DMS 273 (cell line): ENCODE results near the gene NELFCD.
"Not testable (repeated sequence)": the region's sequence is repeated elsewhere in the genome, so short reads cannot be mapped to it uniquely, and the experiment has no call there.

Experiments
- DNase-seq: peaks from one replicate; lab custom pipeline; 2025; ENCODE audit not compliant: unreplicated experiment; lab: John Stamatoyannopoulos, UW

Gene NELFCD

DNA sequence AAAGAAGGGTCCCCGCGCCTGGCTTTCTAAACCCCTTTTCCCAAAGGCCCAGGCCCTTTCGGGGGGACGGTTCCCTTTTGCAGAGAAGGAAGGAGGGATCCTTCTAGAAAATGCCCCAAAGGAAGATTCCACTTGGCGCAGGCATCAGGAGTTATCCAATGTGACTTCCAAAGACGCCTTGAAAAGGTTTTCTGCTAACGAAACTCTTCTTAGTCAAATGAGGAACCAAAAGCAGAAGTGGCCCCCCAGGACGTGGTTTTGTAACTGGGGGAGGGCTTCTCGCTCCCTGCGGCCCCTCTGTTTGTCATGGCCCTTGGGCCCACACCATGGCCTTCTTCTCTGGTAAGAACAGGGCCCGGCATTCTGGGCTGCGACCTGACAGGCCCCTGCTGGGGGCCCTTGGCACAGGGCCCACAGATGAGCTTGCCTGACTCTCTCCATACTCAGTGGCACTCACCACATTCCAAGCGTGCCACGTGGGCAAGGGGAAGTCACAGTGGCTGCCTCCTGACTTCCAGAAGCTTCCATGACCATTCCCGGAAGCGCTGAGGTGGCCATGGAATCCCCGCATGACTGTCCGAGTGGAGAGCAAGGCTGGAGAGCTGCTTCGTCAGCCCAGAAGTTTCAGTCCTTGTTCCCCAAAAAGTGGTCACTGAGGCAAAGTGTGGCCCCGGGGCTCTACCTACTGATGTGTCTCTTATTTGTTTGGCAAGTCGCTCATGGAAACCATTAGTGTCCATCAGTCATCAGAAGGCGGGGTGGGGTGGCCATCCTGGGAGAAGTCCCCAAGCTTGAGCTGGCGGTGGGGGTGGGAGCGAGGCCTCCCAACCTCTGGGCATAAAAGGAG, 26.8 kb downstream of the NELFCD start:
- DNase-seq = peak; percentile 12

DNA sequence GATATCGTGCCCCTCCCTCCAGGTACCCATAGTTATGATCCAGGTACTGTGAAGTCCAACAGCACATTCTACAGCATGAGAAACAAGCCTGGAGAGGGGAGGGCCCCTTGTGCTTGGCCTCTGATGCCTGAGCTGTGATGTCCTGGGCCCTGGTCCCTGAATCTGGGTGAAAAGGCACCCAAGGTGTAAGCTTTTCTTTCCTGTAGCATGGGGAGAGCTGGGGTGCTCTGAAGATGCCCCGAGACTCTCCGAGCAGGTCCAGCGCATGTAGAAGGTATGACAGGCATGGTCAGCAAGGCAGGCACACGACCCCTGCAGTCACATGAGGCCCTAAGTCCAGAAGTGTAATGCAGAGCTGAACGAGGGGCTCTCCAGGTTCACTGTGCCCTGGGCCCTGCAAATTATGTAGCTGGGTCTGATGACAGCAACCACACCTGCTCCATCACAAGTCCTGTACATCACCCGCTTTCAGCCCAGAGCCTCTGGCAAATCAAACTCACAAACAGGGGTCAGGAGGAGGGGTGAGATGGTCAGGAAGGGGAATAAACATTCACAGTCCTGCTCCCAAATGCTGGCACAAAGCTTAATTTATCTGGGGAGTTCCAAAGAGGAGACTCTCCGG, 27.8 kb downstream of the NELFCD start:
- no peak for DNase-seq

DNA sequence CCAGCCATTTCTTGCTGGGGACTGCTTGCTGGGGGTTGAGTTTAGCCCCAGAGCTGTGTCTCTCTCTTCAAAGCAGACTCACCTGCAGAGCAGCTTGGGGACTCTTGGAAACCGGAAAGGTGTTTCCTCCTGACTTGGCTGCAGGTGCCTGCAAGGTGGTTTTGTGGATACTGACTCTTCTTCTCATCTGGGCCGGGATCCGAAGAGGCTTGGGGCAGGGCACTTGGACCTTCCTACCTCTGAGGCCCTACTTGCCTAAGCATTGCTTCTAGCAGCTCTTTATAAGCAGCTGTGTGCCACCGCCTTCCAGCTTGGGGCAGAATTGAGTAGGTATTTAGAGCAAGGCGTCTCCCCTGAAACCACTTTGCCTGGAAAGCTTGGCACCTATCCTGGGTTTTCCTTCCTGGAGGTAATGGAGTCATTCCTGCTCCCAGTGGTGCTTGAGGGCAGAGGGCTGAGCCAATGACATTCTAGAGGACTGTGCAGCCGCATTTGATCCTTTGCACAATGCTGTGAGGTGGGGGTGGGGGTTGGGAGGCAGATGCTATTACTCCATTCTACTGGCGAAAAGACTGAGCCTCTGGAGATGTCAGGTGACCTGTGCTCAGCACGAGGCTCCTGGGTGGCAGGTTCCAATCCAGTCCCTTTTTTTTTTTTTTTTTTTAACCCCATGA, 29.4 kb downstream of the NELFCD start:
- peak; percentile 24 for DNase-seq

DNA sequence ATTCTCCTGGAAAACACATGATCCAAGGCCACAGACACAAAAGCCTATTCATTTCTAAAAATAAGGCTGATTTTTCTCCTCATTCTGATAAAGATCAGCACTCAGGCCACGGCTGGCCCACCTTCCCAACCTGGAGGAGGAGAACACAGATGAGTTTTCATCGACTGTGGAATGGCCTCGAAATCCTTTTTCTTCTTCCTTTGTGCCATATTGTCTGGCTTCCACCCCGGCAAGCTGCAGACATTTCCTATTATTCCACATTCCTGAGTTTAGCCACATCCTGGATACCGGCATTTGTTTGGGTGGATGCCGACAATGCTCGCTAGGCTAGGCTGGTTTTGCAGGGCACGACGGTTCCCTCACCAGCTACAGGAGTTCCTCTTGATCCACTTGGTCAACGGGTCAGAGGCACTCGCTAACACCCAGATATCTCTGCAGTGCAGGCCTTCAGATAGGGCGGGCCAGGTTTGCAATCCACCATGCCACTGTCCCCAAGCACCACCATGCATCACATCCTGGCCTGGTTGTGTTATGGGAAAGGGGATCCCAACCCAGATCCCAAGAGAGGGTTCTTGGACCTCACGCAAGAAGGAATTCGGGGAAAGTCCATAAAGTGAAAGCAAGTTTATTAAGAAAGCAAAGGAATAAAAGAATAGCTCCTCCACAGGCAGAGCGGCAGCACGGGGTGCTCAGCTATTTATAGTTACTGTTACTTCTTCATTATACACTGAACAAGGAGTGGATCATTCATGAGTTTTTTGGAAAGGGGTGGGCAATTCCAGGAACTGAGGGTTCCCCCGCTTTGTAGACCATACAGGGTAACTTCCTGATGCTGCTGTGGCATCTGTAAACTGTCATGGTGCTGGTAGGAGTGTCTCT, 30.2 kb downstream of the NELFCD start:
- DNase-seq = no peak

DNA sequence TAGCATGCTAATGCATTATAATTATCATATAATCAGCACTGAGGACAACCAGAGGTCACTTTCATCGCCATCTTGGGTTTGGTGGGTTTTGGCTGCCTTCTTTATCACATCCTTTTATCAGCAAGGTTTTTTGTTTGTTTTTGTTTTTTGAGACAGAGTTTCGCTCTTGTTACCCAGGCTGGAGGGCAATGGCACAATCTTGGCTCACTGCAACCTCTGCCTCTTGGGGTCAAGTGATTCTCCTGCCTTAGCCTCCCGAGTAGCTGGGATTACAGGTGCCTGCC, 30.8 kb downstream of the NELFCD start:
- not testable (repeated sequence) for DNase-seq

DNA sequence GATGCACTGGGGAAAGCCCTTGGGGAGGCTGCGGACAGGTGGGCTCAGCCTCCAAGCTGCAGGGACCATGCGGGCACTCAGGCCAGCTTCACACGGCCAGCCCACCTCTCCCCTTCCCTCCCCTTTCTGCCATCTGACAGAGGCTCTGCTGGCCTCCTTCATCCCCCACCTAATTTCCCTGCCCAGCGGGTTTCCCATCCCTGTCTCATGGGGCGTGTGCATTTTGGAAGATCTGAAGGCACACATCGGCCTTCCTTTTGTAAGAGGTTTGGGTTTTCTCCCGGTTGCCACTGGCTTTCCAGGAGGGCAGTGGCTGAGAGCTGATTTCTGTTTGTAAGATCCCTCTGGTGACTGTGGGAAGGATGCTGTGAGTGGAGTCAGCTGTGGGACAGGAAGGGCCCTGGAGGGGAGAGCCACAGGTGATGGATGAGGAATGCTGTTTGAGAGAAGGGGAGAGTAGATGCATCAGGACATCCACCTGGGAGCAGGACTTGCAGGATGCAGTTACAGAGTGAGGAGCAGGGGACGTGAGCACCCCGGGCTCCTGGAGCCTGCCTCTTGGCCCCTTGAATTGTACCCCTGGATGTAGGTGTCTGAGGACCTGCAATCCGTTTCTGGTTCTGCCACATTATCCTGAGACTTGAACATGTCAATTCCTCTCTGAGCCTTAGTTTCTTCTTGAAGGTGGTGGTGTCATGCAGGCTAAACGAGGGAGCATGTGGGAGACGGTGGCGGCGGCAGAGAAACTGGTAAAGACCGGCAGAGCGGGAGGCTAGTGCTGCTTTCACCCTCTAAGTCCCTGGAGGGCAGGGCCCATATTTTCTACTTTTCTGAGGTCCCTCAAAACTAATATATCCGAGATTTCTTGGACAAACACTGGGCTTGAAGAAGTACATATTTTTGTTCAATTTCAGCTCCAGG, 32.2 kb downstream of the NELFCD start:
- no peak for DNase-seq

DNA sequence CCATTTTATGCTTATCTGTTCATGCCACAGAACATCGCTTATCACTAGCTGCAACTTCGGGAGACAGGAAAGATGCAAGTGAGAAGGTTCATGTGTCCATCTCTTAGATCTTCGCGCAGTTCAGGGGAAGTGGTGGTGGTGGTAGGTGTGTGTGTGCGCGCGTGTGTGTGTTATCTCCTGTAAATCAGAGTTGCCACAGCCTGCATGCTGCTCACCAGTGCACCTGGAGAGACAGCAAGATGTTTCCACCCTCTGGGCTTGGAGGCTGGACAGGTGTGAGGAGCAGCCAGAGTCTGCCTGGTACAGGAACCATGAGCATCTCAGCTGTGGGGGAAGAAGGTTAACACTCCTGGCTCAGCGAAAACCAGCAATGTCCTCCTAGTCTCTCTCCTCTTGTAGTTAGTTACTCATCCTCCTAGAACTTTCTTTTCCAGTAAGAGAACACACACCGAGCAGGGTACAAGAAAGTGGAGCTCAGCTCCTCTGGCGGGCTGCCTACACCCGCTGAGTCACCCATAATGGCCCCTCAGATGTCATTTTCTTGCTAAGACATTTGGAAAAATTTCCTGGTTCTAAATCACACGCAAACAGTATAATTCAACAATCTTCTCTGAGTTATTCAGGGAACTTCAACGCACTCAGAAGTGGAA, 33.0 kb downstream of the NELFCD start:
- no peak for DNase-seq

DNA sequence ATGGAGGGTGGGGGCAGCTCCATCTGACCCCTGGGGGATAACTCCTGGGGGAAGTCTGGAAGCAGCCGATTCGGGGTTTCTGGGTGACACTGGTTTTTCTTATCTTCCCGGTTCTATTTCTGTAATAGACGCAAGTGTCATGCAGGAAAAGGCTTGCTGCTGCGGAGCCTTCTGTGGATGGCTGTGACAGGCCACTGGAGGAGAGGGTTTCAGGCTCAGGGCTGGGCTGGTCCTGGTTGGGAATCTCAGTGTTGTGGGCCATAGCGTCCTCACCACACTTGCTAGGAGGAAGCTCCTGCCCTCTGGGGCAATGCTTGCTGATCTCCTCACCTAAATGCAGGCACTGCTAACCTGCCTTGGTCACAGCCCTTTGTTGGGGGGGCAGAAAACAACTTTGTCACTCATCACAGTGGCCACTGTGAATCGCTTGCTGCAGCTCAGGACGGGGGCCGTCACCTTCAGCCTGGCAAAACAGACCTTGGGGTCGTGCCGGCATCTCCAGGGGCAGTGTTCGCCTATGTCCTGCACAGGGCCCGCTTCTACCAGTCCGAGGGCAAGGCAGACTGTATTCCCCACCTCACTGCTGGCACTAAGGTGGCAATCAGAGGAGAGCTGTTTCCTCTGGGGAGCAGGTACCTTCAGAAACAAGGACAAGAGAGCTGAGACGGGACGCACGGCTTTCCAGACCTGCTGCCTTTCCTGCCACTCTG, 33.8 kb downstream of the NELFCD start:
- DNase-seq = no peak

DNA sequence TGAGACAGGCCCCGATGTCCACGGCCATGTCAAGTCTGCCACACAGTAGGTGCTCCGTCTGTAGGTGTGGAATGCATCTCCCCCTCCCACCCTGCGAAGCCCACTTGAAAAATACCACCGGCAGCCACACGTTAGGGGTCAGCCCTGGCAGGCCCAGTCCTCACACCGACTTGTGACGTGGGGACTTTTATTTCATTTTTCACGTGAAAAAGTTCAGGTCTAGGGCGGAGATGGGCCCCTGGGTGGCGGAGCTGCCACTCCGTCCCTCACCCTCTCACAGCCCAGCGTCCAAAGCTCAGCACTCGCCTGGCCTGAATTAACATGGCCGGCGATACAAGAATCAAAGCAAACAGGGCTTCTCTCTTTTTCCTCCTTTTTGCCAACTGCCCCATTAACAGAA, 34.4 kb downstream of the NELFCD start:
- DNase-seq = no peak

DNA sequence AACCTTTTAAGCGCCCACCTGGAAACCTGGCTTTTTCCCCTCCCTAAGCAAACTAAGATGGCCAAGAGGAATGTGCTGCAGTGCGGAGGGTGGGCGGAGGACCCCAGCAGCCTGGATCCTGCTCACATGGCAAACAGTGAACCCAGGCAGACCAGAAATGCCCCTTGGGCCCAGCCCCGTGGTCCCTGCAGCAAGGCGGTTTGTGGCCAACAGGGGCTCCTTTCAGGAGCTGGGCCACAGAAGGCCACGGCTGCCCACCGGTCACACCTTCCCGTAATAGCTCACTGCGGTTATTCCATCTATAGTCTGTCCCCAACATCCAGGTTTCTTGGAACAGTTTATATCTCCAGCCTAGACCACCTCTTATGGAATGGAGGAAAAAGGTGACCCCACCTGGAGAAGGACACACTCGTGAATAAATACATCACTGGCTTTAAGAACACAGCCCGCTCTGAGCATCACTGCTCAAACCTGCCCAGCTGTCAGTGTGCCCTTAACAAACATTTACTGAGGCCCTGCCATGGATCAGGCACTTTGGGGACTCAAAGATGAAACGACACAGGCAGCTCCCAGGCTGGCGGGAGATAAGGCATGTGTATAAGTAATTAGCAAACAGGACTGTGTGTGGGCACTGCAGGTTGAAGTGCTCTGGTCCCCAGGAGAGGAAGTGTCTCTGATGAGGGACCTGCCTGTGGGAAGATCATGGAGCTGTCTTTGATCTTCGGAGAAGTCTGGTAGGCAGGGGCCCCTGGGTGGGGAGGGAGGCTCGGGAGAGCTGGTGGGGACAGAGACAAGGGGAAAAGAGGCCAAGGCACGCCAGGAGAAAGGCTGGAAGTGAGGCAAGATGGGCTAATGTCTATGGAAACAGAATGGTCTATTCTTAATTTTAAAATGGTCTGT, 35.0 kb downstream of the NELFCD start:
- no peak for DNase-seq

DNA sequence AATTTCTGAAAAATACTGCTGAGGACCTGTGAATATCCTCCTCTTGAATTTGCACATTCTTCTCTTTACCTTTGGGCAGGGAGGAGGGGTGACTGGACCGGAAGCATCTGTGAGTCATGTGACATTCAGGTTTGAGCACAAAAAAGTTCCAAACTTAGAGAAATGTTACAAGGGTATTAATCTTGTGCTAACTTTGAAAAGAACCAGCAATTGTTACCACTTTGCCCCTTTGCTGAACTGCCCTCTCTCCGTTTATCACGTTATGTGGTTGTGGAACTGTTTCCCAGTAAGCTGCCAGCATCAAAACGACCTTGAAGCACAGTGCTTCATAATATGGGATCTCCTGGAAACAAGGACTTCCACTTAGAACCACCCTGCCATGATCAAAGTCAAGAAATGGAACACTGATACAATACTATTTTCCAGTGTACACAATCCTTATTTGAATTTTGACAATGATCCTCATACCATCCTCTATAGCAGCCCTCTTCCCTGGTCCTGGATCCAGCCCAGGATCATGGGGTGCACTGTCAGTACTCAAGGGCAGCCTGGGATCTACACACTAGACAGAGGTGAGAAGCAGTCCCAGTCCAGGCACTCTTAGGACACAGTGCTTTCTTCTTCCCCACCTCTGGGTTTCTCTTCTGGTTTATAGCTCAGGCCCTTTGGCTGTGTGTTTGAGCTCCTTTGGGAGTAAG, 35.9 kb downstream of the NELFCD start:
- DNase-seq = no peak

DNA sequence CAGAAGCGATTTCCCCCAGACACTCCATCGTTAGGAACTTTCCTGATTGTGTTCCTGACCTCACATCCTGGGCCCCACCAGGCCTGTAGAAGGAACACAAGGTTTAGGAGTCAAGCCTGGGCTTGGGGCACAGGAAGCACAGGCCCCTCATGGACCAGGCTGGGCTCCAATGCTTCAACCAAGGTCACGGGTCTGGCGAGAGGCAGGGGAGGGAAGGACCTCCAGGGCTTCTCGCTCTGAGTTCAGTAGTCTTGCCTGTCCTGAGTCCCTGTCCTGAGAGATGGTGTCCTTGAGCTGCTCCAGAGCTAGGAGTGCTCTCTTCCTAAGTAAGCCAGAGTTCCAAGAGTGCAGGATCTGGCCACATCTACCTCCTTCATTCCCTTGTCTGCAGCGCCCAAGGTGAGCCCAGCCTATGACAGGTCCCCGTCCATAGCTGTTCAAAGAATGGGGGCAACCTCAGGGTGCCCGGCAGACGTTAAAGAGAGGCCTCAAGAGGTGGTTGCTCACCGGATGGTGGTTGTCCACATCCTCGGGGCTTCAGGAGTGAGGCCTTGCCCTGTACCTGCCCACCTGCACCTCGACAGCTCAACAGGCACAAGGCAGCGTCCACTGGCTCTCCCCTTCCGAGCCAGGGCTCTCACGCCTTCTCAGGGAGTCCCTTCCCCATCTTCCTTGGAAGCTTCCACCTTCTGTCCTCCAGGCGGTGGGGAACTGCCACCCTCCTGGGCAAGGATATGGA, 36.6 kb downstream of the NELFCD start:
- DNase-seq = no peak

DNA sequence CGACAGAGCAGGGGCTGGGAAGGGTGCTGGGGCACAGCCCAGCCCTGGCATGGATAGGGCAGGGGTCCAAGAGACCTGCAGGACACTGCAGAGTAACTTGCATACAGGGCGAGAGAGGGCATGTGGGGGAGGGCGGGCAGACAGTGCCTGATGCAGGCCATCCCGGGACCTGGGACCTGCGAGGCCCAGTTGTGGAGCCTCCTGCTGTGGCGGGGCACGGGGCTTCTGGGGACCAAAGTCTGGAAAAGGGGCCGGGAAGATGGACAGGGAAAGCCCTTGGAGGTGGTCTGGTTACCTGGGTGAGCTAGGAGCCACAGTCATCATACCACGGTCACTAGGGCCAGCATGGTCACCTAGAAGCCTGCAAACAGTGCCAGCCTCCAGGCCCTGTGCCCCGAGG, 37.8 kb downstream of the NELFCD start:
- no peak for DNase-seq

DNA sequence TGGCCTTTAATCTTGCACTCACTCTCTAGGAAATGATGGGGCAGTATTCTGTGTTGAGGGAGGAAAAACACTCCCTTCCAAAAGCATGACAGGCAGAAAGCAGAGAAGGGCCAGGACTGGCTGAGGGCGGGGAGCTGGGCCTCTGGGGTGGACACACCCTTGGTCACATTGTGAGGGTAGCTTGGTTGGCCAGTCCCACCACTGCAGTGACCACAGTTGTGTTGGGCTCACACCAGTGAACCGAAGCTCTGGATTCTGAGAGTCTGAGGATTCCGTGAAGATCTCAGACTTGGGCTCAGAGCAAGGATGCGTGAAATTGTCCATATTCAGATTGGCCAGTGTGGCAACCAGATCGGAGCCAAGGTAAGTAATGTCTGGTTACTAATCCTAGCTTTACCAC, 38.2 kb downstream of the NELFCD start, which contains the start of gene TUBB1:
TUBB1 (plus strand) TSS at position 213 of the 400 bp plus-strand sequence; CDS start at position 307, 94 bp downstream.
- DNase-seq = no peak

DNA sequence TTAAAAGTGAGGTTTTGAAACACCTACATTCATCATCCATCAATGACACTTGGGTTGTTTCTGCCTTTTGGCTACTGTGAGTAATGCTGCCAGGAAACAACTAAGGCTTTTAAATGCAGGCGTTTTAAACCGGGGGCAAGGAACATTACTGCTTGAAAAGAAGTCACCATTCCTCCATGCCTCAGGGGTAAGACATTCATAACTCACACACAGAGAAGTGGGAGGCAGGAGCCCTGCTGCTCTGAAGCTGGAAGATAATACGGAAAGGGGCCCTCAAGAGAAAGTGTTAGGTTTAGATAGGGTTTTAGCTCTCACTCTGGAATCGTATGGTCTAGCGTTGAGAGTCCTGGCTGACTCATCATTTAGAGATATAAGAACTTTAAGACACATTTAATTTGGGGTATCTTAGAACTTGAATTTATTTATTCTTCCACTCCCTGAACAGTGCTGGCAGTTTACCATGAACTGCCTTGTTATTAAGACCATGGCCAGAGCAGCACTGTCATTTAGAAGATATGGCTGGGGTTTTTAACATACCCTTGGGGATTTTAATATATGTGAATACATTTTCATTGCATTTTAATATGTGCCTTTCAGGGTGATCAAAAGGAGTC, 40.0 kb downstream of the NELFCD start:
- no peak for DNase-seq

DNA sequence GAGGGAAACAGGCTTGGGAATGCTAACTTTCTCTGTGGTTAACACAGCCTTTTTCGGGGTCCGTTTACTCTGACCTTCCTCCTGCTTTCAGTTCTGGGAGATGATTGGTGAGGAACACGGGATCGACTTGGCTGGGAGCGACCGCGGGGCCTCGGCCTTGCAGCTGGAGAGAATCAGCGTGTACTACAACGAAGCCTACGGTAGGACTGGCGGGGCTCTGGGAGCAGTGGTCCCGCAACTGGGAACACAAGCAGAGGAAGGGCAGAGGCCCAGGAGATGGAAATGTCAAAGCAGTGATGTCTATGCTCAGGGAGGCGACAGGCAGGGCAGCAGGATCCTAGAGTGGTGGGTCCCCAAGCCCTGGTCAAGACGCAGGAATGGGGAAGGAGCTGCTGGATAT, 41.7 kb downstream of the NELFCD start:
- DNase-seq = no peak
